Subcutaneous abdominal adipose tissue (tissue), 5 donors: Measurements from ENCODE around the gene ABR.
"Not testable (repeated sequence)": the region's sequence is repeated elsewhere in the genome, so short reads cannot be mapped to it uniquely, and the experiment has no call there.

Experiments used
- H3K27ac ChIP-seq: one replicate; pipeline ENCODE4 v1.7.0; 2013; ENCODE audit warnings: low read depth, mild to moderate bottlenecking, inconsistent platforms, low read length, moderate library complexity
- H3K27me3 ChIP-seq, 5 donors: one replicate each; pipeline ENCODE4 v1.7.0; 2013; ENCODE audit warnings: low read length in 5 of 5, inconsistent platforms in 1 of 5; ENCODE audit not compliant: control insufficient read depth in 5 of 5, insufficient read depth in 4 of 5
- H3K36me3 ChIP-seq, 5 donors: one replicate each; pipeline ENCODE4 v1.7.0; 2013; ENCODE audit warnings: low read length in 5 of 5; ENCODE audit not compliant: control insufficient read depth in 5 of 5, insufficient read depth in 5 of 5
- H3K4me1 ChIP-seq, 5 donors: one replicate each; pipeline ENCODE4 v1.7.0; 2013; ENCODE audit warnings: low read length in 5 of 5, mild to moderate bottlenecking in 3 of 5, moderate library complexity in 1 of 5; ENCODE audit not compliant: control insufficient read depth in 5 of 5, insufficient read depth in 5 of 5
- H3K4me3 ChIP-seq, 5 donors: one replicate each; pipeline ENCODE4 v1.7.0; 2013; ENCODE audit warnings: low read length in 5 of 5, low read depth in 1 of 5
- H3K9ac ChIP-seq, 5 donors: one replicate each; pipeline ENCODE4 v1.7.0; 2013; ENCODE audit warnings: low read length in 5 of 5, mild to moderate bottlenecking in 4 of 5, moderate library complexity in 3 of 5
- H3K9me3 ChIP-seq, 5 donors: one replicate each; pipeline ENCODE4 v1.7.0; 2013; ENCODE audit warnings: low read length in 5 of 5; ENCODE audit not compliant: control insufficient read depth in 5 of 5
- donor health status: healthy.
- donor health status: healthy.
- donor health status: healthy.
- donor health status: healthy.
- donor health status: healthy.

ABR gene

GRCh38 chr17:973053-973452, 206.7 kb downstream of the ABR start:
- H3K4me1 ChIP-seq = peaks cover 0 to 16% (median 10%) of the 10 kb centered on the region in 5 donors
- H3K9ac ChIP-seq = no peak overlapping the region
- peaks cover 0 to 24% (median 14%) of the 10 kb centered on the region in 5 donors for H3K27me3 ChIP-seq
- no peak overlapping the region for H3K27ac ChIP-seq
- H3K9me3 ChIP-seq = no peaks in the 10 kb centered on the region
- H3K4me3 ChIP-seq = no peak overlapping the region
- H3K36me3 ChIP-seq = no peaks in the 10 kb centered on the region

- not testable (repeated sequence) for H3K36me3 ChIP-seq, H3K4me1 ChIP-seq, H3K4me3 ChIP-seq, H3K9me3 ChIP-seq, H3K9ac ChIP-seq, H3K27ac ChIP-seq
- H3K27me3 ChIP-seq = peaks cover 0 to 14% (median 12%) of the 10 kb centered on the region in 5 donors
These were observed 207.9 kb downstream of the ABR start for GRCh38 chr17:971861-972260.

GRCh38 chr17:970364-970763, 209.4 kb downstream of the ABR start:
- H3K27ac ChIP-seq = no peak overlapping the region
- peaks cover 0 to 13% (median 9%) of the 10 kb centered on the region in 5 donors for H3K27me3 ChIP-seq
- H3K36me3 ChIP-seq = no peaks in the 10 kb centered on the region
- no peak overlapping the region for H3K9ac ChIP-seq
- H3K4me3 ChIP-seq = no peak overlapping the region
- H3K9me3 ChIP-seq = no peaks in the 10 kb centered on the region
- peaks cover 0 to 5% (median 3%) of the 10 kb centered on the region in 5 donors for H3K4me1 ChIP-seq

GRCh38 chr17:969811-970355, 209.9 kb downstream of the ABR start:
- Histone ChIP-seq H3K36me3 (no peaks in the 10 kb centered on the region), H3K9me3 (no peaks in the 10 kb centered on the region), H3K27ac (no peak overlapping the region), H3K9ac (no peak overlapping the region), H3K4me1 (peaks cover 0 to under 1% (median 0%) of the 10 kb centered on the region in 5 donors), H3K27me3 (peaks cover 0 to 14% (median 6%) of the 10 kb centered on the region in 5 donors), H3K4me3 (no peak overlapping the region)

GRCh38 chr17:968812-969730, 210.7 kb downstream of the ABR start:
- no peak overlapping the region for H3K27ac ChIP-seq
- no peaks in the 10 kb centered on the region for H3K9me3 ChIP-seq
- H3K27me3 ChIP-seq = peaks cover 0 to 14% (median 6%) of the 10 kb centered on the region in 5 donors
- H3K4me3 ChIP-seq = no peak overlapping the region
- no peaks in the 10 kb centered on the region for H3K36me3 ChIP-seq
- no peaks in the 10 kb centered on the region for H3K4me1 ChIP-seq
- H3K9ac ChIP-seq = no peak overlapping the region

- Histone ChIP-seq H3K27ac (no peak overlapping the region), H3K9me3 (no peaks in the 10 kb centered on the region), H3K27me3 (peaks cover 0 to 14% (median 6%) of the 10 kb centered on the region in 5 donors), H3K4me3 (no peak overlapping the region), H3K4me1 (no peaks in the 10 kb centered on the region), H3K36me3 (no peaks in the 10 kb centered on the region), H3K9ac (no peak overlapping the region)
These were observed 212.7 kb downstream of the ABR start for GRCh38 chr17:967122-967521.

GRCh38 chr17:965311-965989, 214.3 kb downstream of the ABR start:
- Histone ChIP-seq H3K4me3 (no peak overlapping the region), H3K27ac (no peak overlapping the region), H3K9ac (no peak overlapping the region)

GRCh38 chr17:964876-965275, 214.9 kb downstream of the ABR start:
- H3K4me1 ChIP-seq = no peaks in the 10 kb centered on the region
- no peak overlapping the region for H3K27ac ChIP-seq

More at GRCh38 chr17:965311-965989, 214.3 kb downstream of the ABR start:
- Histone ChIP-seq H3K36me3 (no peaks in the 10 kb centered on the region), H3K27me3 (peaks cover 0 to 14% (median 6%) of the 10 kb centered on the region in 5 donors), H3K9me3 (no peaks in the 10 kb centered on the region), H3K4me1 (no peaks in the 10 kb centered on the region)

GRCh38 chr17:962670-963069, 217.1 kb downstream of the ABR start:
- no peak overlapping the region for H3K27ac ChIP-seq
- no peaks in the 10 kb centered on the region for H3K36me3 ChIP-seq
- no peak overlapping the region for H3K9ac ChIP-seq
- no peak overlapping the region for H3K4me3 ChIP-seq
- no peaks in the 10 kb centered on the region for H3K9me3 ChIP-seq
- H3K27me3 ChIP-seq = peaks cover 0 to 5% (median 0%) of the 10 kb centered on the region in 5 donors
- H3K4me1 ChIP-seq = no peaks in the 10 kb centered on the region

More at GRCh38 chr17:964876-965275, 214.9 kb downstream of the ABR start:
- Histone ChIP-seq H3K9ac (no peak overlapping the region), H3K4me3 (no peak overlapping the region), H3K9me3 (no peaks in the 10 kb centered on the region), H3K36me3 (no peaks in the 10 kb centered on the region), H3K27me3 (peaks cover 0 to 9% (median 6%) of the 10 kb centered on the region in 5 donors)

GRCh38 chr17:962166-962565, 217.6 kb downstream of the ABR start:
- Histone ChIP-seq H3K27ac (no peak overlapping the region), H3K4me1 (no peaks in the 10 kb centered on the region), H3K27me3 (peaks cover 0 to 5% (median 0%) of the 10 kb centered on the region in 5 donors), H3K9me3 (no peaks in the 10 kb centered on the region), H3K4me3 (no peak overlapping the region), H3K9ac (no peak overlapping the region), H3K36me3 (no peaks in the 10 kb centered on the region)
